Stimulated activated CD4-positive, alpha-beta T cell treated with anti-CD3 and anti-CD28 coated beads, Interleukin-12 subunit alpha, Interleukin-12 subunit beta, amount 100 ng/mL, for 4 hours (primary cell): ENCODE data around the gene SCG3.

Source experiments
- DNase-seq: peaks from one replicate; pipeline ENCODE4 v3.0.0-alpha.2; 2020

The SCG3 gene

GRCh38 chr15:51731549-51732267 lies 50.4 kb downstream of the SCG3 start:
- no peak for DNase-seq

- DNase-seq, result no peak
Measured at GRCh38 chr15:51732646-51733045, 51.3 kb downstream of the SCG3 start.

GRCh38 chr15:51735228-51736010 lies 54.1 kb downstream of the SCG3 start:
- DNase-seq, result no peak

DNA sequence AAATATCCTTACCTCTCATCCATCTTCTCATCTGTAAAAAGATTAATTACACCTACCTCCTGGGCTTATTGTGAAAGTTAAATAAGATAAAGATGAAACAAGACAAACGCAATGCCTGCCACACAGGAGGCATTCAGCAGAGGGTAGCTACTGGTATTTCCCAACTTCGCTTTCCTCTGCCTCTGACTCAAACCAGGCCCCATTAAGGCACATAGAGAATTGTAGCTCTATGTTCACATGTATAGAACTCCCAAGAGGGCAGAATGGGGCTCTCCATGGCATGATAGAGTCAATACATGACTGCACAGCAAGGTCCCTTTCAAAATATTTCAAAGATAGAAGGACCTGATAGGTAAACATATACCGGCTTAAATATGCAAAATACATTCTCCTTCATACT lies 54.8 kb downstream of the SCG3 start:
- DNase-seq, result no peak

DNA sequence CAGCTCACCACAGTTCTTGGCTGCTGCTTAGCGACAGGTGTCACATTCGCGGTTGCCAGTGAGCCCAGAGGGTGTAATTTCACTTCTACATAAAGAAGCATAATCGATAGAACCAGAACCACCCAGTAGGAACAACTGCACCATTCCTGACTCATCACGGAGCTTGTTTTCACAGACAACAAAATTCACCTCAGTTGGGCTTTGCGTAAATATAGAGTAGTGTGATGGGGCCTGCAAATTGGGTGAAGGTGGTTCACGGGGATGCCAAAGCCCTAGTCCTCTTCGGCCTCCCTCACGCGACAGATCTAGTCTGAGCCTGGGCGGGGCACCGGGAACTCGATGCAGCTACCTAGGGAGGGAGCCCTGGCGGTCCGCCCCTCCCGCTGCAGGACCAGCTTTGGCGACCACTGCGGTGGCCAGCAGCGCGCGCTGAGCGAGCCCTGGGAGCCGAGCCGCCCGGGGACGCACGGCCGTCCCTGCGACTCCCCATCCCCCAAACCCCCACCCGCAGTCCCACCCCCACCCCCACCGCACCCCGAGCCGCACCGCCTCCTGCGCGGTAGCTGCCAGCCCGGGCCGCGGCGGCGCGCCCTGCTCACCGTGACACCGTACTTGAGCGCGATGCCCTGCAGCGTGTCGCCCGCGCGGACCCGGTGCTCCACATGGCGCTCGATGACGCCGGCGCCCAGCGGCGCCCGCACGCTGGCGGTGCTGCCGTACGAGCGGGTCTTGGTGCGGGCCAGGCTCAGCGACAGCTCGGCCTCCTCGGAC lies 55.6 kb downstream of the SCG3 start:
- peak; percentile 49 for DNase-seq

DNA sequence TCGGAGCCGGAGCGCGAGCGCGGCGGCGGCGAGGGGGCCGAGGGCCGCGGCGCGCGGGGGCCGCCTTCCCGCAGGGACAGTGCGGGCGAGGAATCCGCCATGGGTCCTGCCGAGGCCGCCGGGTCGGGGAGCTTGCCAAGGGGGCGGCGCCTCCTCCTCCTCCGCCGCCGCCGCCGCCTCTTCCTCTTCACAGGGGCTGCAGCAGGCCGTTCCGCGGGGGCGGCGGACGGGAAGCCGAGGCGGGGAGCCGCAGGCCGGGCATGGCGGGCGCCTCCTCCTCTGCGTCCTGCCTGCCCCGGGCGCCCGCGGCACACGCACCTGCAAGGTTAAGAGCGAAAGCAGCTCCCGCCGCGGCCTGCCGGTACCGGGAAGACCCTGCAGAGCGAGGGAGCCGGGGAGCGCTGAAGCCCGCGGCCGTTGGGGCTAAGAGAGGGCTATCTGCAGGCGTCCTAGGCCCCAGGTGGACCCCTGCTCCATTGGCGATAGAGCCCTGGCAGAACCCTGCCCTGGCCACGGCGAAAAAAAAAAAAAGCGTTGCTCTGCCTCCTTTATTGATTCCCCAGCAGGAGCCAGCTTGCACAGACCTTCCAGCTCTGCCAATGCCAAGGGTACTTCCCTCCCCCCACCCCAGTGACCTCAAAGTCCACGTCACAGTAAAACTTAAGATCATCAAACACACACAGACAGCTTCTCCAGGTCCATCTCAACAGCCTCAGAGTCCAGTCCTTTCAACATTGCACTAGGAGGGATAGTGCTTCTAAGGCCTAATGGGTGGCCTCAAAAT lies 56.4 kb downstream of the SCG3 start, which contains the start of gene LYSMD2:
Gene LYSMD2, minus strand, starts transcription at position 134 of the 784 bp plus-strand sequence. Its CDS starts 33 bp downstream, at position 101.
- peak; percentile 71 for DNase-seq

DNA sequence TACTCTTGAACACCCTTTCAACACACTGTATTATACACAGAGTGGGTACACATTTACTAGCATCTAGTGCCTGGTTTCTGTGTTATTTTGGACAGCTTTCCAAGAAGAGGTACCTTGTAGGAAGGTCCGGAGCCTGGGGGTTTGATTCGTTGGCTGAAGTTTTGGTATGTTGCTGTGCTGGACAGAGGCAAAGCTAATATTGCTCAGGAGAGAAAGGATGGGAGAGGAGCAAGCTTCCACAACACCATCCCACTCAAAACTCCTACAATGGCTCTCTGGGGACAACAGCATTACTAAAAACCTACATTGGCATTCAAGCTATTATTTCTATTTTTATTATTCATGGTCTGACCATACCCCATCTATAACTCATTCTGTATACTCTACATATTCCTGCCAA lies 57.2 kb downstream of the SCG3 start:
- DNase-seq, result no peak

DNA sequence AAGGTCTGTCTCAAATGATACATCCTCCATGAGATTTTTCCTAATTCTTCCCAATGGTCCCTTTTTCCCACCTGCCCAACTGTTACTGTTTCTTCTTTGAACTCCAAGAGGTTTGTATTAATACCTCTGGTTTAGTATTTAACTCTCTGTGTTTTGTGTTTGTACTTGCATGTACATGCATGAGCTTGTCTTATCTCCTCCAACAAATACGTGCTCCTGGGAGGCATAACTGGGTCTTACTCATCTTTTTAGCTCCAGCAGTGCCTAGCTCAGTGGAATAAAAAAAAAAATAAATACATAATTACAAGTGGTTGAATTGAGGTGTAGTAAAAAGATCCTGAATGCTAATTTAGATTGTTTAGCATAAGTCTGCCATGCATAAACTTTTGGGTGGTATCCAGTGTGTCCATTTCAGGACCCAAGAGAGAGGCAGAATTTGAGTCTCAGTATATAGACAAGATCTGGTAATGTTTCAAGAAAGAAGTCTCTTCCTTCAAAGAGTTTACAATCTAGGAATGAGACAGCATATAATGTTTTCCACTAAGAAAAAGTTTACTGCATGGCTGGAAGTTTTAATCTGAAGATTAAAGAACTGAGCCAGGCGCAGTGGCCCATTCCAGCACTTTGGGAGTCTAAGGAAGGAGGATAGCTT lies 57.9 kb downstream of the SCG3 start:
- DNase-seq, result no peak

DNA sequence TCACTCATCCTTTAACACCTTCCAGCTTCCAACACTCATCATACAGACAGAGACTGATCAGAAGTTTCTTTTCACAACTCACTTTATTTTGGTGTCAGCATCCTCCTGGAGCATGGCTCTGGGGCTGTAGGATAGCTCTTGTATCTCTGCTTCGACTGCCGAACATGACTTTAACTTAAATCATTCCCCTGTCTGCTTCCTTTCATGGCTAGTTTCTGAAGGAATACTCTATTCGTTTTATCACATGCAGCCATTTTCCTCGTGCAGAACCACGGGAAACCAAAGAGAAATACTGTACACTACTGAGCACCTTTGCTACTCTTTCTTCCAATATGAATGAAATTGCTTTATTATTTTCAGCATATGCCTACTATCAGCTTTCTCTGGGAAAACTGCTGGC lies 68.0 kb downstream of the SCG3 start:
- DNase-seq, result no peak

DNA sequence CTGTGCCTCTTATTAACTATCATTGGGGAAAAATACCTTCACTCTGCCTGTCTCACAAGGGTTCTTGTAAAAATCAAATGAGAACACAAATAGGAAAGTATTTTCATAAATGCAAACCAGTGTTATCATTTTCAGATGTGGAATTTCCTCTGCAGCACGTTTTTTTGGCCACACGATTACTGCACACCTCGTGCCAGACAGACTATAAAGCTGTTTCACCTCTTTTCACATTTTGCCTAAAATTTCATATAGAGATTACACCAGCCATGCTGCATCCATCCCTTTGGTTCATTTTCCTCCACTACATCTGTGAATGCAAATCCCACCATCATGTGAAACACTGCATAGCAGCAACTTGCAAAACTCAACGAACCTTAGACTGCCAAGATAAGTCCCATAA lies 68.9 kb downstream of the SCG3 start:
- no peak for DNase-seq

GRCh38 chr15:51750792-51751696 lies 69.7 kb downstream of the SCG3 start, which contains the start of gene TMOD2:
TSS of gene TMOD2 (plus strand) at chr15:51751597. CDS start at chr15:51766442, 14,845 bp downstream.
- peak; percentile 63 for DNase-seq

- no peak for DNase-seq
Measured at GRCh38 chr15:51751697-51752683, 70.7 kb downstream of the SCG3 start.

DNA sequence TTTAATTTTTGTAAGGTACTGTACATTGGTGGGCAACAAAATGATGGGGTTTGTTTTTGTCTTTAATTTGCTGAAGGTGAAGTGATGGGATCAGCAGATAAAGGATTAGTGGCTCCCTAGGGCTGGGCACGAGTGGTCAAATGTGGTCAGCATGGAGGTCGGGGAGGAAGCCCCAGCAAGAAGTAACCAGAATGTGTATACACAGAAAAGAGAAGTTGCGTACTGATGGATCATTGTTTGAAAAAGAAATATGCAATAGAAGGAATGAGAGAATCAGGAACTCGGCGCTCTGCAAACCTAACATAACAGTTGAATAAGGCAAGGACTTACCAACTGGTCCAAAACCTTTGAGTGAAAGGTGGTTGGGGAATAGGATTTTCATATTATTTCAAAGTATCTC lies 71.6 kb downstream of the SCG3 start:
- no peak for DNase-seq

DNA sequence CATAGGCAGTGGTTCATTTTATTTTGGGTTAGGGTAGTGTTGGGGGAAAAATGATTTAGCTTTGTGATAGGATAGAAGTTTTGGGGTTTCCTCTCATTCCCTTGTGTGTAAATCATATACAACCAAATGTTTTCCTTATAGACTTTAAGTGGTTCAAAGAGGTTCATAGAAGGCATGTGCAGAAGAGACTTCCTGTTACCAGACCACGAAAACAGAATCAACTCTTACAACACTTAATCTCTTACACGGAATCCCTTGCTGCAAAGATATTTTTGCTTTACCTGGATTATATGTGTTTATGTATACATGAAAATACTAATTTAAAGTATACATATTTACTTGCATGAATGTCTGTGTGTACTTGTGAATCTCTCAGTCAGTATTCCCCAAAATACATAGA lies 73.0 kb downstream of the SCG3 start:
- no peak for DNase-seq

DNA sequence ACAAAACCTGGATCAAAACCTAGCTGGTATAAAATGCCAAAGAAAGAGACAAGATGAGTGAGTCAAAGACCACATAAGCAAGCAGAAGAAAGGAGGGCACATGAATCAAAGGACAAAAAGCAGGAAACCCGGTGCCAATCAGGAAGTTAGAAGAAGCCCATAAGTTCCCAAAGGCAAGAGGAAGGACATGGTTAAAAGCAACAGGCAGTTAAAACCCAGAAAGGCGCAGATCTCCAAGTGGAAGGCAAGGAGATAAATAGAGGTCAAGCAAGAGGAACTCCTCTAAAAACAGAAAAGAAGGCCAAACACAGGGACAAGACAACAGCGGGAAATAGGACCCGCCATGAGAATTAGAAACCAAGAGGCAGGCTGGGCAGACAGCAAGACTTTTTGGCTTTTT lies 74.5 kb downstream of the SCG3 start:
- no peak for DNase-seq

- no peak for DNase-seq
Measured at GRCh38 chr15:51756482-51756881, 75.2 kb downstream of the SCG3 start.

DNA sequence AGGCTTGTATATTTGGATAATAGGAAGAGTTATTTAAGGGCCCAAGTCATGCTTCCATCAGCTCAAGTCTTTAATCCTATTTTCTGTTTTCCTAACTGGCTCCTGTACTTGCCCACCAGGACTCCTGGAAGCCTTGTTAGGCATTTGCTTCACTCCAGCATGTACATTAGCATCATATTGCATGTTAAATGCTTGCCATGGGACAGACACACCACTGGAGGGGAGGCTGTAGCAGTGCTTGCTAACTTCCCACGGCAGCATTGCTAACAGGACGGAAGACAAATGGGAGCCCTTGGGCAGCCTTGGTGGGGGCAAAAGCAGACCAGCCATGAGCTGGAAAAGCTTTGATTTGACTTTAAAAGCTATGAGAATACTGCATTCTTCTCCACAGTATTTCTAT lies 76.1 kb downstream of the SCG3 start:
- DNase-seq, result no peak

GRCh38 chr15:51758645-51759044 lies 77.3 kb downstream of the SCG3 start:
- DNase-seq, result no peak

GRCh38 chr15:51759557-51760070 lies 78.3 kb downstream of the SCG3 start:
- no peak for DNase-seq
